HG03565 (cell line): ENCODE results near the gene OGA.

Experiments
- ATAC-seq: cut with Tn5 transposase; IDR thresholded peaks from one replicate; pipeline ENCODE4 v1.9.1; 2021; ENCODE audit warnings: mild to moderate bottlenecking, moderate library complexity; ENCODE audit not compliant: unreplicated experiment

OGA gene

DNA sequence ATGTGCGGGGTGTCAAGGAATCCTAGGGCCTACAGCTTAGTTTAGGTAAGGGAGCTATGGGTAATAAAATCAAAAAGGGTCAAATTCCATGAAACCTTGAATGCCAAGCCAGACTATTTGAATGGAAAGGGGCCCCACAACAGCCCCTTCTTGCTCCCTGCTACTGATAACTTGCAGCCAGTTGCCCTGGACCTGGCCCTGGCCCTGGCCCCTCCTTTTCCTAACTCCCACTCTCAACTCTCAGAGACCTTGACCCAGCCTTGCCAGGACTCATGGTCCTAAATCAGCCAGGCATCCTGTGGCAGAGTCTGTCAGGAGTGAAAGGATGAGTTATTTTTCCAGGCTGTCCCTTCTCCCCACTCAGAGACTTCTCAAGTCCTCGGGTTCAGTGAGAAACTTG, 19.5 kb upstream of the OGA start:
- no peak for ATAC-seq

DNA sequence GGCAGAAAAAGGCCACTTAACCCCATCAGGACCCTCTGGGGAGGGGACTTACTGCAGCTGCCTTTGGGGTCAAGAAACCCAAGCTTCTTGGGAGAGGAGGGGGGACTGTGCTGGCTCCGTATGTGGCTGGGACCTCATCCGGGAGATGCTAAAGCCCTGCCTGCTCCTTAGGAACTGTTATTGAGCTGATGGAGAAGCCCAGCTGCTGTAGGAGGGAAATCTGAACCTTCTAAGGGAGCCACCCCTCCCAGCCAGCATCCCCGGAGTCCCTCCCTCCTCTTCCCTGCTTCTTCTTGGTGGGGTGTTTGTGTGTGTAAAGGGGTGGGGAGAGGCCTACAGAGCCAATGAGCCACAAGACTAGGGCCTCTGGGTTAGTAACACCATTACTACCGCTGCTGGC, 17.1 kb upstream of the OGA start:
- ATAC-seq, result no peak

DNA sequence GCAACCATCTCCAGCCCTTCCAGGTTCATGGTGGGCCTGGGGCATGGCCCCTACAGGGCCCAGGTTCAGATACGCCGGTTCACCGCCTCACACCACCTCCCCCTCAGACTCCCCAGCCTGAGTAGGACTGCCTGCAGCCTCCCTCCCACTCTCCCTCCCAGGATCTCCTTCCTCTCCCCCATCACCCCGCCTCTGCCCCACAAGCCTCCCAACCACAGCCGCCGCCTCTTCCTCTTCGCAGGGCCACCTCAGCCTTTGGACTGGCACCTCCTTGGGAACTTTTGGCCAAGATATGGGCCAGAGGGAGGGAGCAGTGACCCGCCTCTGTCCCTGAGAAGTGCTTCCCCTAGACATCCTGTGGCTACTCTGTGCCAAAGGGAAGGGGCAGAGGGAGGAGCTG, 16.1 kb upstream of the OGA start:
- no peak for ATAC-seq

DNA sequence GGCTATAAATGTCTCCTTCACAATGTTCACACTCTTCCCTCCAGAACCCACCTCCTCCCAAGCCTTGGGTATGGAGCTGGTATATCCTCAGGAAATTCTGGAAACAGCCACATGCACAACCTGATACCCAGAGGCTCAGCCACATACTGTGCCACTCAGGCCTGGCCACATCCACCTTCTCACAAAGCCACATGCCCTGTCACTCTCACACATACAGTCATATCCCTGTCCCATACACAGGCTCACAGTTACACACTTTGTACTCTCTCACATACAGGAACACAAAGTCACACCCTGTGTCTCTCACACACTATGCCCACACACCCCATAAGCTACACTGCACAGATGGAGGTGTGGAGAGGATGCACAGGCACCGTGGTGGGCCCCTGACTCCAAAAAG, 15.2 kb upstream of the OGA start:
- ATAC-seq, result no peak

DNA sequence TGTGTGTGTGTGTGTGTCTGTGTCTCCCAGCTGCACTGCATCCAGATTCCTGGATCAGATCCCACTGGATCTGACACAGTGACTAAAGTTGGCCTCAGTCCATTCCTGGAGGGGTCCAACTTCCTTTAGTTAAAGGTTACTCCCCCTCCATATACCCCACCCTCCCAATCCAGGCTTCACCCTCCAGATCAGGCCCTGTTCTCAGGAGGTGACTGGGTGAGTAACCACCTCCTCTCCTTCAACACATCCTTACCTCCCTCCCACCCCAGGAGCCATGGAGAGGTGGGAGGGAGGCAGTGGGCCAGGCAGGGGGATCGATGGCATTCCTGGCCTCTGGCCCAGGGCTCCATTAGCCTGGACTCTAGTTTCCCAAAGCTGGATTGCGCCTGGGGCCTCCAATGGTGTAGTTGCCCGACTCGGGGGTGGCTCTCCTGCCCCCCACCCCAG, 14.1 kb upstream of the OGA start:
- no peak for ATAC-seq

DNA sequence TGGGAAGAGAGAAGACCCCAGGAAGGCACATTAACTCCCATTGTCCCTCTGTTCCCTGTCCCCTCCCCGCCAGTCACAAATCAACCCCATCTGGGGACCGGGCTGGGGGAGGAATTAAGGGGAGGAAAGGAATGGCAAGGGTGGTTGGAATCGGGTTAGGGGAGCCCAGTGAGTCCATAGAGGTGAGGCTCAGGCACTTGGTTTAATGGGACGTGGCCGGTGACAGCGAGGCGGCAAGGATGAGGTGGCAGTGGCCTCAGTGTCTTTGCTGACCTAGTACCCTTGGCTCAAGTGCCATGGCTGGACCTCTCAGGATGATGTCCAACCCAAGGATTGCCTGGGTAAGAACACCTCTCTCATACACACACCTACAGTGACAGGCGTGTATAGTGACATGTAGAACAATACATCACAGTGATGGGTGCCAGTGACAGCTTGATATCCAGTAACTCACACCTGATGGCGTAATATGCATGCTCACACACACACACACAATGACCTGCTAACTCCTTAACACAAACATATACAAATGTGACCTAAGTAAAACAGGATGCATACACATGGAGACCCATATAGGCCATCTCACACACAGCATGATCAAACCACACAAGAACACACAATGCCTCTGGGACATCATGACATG, 13.0 kb upstream of the OGA start:
- no peak for ATAC-seq

DNA sequence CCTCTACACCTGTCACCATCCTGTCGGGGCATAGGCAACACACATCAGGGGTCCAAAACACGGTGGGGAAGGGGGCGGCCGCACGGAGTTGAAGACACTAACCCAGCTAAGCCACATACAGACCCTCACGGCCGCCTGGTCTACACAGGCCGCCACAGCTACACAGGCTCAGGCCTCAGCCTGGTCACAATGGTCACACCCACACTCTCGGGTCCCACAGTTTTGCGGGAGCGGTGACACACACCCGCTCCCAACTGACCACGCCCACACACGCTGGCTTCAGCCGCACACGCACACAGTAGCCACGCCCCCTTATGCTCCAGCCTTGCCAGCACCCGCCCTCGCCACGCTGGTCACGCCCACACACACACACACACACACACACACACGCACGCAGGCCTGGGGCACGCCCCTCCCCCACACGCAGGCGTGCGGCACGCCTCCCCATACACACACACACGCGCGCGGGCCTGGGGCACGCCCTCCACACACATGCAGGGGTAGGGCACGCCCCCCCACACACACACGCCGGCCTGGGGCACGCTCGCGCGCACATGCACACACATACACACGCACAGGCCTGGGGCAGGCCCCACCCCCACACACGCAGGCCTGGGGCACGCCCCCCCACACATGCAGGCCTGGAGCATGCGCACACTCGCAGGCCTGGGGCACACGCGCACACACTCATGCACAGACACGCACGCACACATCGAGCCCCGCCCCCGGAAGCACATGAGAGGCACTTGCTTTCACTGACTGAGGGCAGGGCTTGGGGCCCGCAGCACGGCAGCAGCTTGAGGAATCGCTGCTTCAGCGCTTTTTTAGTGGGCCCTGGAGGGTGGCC, 12.3 kb upstream of the OGA start:
- ATAC-seq, result peak; percentile 44

DNA sequence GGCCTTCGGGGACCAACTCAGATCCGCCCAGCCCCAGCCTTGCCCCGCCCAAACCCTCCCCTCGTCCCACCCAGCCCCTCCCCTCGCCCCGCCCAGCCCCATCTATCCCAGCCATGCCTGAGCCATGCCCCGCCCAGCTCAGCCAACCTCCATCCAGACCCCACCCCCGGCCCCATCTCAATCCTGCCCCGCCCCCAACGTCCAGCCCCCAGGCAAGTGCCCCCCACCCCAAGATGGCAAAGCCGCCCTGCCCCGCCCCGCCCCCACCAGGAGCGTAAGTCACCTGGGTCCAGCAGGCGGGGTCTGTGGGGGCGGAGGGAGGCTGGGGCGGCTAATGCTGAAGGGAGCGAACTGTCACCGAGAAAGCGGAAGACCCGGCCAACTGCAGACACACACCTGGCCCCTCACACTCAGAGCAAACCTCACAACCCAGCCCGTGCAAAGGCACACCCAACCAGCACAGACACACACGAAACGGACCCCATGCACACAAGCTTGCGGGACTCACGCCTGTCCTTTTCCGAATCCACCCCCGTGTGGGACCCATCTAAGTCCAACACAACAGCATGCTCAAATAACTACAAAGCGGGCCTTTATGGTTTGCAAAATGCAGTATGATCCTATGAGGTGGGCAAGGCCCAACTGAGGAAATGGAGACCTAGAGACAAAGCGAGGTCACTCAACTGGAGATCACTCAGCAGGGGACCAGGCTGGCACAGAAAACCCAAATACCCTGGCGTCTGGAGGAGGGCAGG, 11.5 kb upstream of the OGA start:
- ATAC-seq, result no peak

DNA sequence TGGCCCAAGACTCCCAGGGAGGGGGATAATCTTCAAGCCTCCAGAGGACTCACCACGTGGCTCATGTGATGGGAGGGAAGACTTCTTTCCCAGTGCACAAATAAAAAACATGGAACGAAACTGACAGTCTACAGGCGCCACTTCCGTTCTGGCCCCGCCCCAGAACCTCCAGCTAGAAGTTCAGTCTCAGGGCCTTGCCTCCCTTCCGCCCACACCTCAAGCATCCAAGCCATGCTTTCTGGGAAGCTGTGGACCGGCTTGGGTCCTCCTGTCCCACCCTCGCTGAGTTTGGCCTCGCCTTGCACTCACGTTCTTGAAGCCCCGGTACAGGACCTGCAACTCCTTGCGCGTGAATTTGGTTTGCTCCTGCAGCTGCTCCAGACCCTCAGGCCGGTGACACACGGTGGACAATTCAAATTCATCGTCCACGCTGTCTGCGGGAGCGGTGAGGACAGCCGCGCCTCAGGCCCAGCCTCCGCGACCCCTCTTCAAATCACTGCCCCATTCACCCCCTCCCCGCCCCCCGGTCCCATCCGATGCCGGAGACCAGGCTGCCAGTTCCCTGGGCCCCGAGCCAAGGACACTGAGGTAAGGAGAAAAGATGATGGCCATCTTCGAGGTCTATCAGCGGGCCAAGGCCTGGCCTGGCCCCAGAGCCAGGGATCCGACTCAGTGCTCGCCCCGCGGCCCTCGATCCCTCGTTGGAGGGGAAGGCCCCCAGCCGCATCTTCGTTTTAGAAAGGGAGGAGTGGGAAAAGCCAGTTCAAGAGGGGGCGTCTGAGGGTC, 10.7 kb upstream of the OGA start:
- no peak for ATAC-seq

DNA sequence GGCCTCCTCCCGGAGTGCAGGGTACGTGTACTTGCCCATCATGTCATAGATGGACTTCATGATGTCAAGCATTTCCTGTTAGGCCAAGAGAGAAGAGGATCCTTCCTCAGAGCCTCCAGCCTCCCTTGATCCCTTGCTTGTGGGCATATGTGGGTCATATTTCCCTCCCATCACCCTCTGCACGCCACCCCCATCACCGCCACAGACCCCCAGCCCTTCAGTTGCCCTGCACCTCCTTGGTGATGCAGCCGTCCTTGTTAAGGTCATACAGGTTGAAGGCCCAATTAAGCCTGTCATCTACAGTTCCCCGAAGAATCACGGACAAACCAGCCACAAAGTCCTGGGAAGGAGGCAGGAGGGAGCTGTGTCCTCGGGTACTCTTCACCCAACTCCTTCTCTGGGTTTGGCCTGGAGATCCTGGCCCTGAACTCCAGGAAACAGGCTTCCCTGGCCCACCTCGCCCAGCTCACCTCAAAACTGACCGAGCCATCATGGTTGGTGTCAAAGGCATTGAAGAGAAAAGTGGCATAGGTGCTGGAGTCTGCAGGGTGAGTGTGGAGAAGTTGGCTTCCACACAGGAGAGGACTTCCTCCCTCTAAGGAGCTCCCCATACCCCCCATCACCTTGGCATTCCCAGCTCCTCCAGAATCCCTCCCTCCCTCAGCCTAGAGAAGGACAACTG, 9.8 kb upstream of the OGA start:
- ATAC-seq, result no peak

DNA sequence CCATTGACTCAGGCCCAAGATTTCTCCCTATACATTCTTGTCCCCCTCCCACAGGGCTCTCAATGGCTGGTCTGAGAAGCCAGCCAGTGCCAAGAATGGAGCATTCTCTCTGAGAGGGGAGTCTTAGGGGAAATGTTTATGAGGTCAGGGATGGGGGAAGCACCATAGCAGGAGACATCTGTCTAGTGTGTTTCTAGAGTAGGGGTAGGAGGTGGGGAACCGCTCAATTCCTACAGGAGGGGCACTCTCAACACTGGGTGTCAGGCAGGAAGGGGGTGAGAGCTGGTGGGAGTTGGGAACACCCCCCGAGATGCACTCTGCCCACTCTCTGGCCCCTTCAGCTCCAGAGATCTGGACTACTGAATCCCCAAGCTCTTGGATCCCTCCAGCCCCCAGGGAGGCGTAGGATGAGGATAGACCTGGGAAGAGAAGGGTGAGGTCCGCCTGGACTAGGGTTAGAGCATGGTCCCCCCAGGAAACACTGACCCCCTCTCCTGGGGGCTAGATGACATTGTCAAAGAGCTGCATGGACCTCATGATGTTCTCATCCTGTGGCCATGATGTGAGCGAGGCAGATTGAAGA, 8.7 kb upstream of the OGA start:
- ATAC-seq, result no peak

DNA sequence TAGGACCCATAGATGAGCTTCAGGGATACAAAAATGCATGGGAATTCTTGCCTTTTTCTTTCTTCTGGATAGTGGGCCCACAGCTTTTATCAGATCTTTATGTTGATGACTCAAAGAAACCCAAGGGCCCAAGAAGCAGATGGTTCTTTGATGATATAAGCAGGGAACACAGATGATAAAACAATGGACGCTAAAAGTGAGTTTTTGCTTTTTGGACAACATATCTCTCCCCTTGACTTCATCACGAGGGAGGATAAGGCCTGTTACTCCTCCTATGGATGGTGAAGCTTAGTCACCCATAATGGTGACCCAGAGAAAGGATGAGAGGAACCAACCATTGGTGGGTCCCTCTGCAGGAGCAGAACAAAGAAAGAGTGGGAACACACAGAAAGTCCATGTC, 6.5 kb upstream of the OGA start:
- ATAC-seq, result no peak

DNA sequence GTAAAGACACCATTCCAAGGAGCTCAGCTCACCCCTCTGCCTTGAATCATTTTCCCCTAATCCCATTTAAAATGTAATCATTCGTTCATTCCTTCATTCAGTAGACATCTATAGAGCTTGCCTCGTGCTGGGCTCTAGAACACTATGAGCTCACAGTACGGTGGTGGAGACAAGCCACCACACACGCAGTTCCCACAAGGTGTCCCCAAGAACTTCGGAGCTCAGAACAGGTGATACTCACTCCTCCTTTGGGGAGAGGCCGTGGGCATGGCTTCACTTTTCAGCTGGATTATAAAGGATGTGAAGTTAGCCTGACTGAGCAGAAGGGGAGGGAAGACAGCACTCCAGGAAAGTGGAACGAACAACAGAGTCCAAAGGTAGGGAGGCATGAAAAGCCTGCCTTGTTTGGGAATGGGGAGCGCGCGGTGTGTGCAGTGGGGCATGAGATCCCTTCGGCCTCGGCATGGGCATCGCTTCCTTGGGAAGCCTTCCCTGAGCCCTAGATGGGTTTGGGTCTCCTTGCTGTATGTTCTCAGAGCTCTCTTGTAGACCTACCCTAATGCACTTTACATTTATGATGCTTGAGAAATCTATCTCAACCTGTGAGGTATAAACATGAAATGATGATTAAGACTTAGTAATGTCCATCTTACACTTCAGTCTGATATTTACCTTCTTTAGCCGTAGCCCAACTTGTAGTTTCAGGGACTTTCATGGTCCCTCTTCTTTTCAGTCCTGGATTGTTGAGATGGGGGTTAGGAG, 809 bp upstream of the OGA start:
- ATAC-seq, result peak; percentile 6

DNA sequence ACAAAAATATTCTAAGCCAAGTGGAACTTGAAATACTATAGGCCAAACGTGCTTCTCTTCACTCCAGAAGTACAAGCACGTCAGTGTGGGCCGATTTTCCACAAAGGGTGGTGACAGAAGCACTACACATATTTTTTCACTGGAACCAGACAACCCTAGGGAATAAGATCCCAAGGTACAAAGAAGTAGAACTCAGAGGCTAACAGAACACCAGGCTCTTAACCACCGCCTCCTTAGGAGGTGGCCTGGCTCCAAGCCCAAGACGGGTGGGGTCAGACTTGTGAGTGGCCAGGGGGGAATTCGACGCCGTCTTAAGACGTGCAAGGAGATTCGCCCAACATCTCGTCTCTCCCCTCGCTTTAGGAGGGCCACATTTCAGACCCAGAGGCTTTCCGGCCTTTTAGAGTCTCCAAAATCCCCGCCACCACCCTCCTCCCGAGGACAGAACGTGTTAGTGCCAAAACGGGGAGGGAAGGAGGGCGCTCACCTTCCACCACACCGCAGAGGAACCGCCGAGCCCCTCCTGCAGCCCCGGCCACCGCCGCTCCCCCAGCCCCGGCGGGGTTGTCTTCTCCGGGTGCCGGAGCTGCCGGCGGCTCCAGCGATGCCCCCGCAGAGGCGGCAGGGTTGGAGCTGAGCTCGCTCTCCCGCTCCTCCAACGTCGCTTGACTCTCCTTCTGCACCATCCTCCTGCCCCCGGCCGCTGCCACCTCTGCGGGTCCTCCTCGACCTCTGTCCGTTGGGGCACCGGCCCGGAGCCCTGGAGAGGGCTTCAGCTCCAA, 716 bp downstream of the OGA start:
- ATAC-seq, result no peak

DNA sequence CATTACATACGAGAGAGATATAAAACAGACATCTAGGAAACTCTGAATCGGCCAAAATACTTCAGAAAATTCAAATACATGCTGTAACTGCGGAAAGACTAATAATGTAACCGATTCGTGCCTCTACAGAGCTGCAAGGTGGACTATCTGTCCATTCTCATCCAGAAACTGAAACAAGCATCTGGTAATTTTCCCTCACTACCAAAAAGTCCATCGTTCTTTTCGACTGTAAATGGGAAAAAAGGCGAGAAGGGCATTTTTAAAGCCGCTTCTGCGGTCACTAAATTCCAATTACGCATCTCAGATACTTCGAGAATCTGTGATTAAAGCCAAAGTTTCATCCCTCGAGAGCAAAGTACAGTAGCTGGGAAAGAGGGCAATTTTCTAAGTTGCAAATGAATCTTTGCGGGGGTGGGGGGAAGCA, 1.3 kb downstream of the OGA start:
- ATAC-seq, result no peak

DNA sequence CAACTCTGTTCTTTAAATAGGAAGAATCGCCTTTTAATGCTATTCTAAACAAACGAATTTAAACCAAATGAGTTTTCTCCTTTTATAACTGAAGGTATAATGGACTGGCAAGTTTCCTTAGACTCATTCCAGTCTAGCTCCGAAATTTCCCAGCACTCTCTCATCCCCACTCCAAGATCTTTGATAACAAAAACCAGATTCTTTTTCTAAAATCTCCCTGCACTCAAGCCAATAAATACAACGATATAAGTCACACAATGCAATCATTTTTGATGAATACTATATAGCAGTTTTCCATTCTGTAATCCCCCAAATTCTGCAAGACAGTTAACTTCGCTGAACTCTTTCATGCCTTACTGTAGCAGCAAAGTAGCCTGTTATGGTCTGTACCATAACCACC, 1.9 kb downstream of the OGA start:
- no peak for ATAC-seq

DNA sequence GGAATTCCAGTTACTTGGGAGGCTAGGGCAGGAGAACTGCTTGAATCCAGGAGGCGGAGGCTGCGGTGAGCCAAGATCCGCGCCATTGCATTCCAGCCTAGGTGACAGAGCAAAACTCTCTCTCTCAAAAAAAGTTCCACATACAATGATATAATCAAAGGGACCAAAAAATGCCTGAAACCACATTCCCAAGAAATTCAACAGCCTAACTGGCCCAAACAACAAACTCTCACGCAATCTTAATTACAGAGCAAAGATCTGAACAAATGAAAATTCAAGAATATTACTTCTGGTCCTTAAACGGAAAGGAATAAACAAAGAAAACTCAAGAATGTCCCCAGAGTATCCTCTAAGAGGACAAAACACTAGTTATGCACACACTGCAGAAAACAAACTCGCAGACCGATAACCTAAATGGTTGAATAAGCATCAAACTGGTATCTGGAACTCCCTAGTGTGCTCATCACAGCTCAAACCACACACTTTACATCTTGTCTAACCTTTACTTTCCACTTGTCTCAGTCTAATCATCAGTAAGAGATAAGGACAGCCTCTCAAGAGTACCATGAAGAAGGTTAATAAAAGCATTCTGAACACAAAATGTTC, 3.7 kb downstream of the OGA start:
- no peak for ATAC-seq

DNA sequence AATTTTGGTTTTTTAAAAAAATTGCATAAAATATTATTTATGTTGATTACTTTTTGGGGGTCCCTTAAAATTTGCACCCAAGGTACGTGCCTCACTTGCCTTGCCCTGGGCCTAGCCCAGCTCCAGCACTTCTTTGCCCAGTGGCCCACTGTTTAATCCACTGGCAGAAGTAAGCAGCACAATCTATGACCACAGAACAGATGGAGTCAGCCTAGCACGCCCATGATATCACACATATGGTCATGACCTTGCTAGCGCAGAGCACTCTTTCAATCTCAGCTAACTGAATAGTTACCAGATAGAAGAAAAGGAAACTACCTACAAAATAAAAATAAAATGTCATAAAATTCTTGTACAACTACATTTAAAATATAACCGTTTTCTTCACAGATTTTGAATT, 5.6 kb downstream of the OGA start:
- ATAC-seq, result no peak
